Measurements from ENCODE around the gene EFCAB3.
"Not testable (repeated sequence)": the region's sequence is repeated elsewhere in the genome, so short reads cannot be mapped to it uniquely, and the experiment has no call there.

Gene EFCAB3

GRCh38 chr17:62465271-62465670 lies 84.9 kb downstream of the EFCAB3 start:
- DNase-seq = not testable (repeated sequence)

Measured in activated gamma-delta T cell (primary cell).